Neural cell (in vitro differentiated cells): Measurements from ENCODE around the gene FIGNL2. TPM values are rescaled to one million over a fixed set of nuclear protein-coding genes. Genes with fewer than 3 reads are reported as not detected.

Experiments used
- H2AFZ ChIP-seq: fragments of 200-600, 300-800 bp; sonication (generic), shearing (Covaris generic); 2 replicates; pipeline ENCODE4 v1.6.0; 2014; ENCODE audit warnings: low read depth, mild to moderate bottlenecking, antibody characterized with exemption, low read length, moderate library complexity
- H3F3A ChIP-seq: fragments of 200-600 bp; shearing (Covaris generic); 2 replicates; pipeline ENCODE4 v1.6.1; 2016; ENCODE audit warnings: mild to moderate bottlenecking, moderate library complexity, mixed read lengths, antibody characterized with exemption, low read length; ENCODE audit not compliant: insufficient read depth, poor library complexity, severe bottlenecking
- H3K27ac ChIP-seq: fragments of 200-600, 300-800 bp; sonication (generic), shearing (Covaris generic); 2 replicates; pipeline ENCODE4 v1.5.1; 2014; ENCODE audit warnings: mild to moderate bottlenecking, low read length, moderate library complexity
- H3K27me3 ChIP-seq: fragments of 300-800, 200-600 bp; sonication (generic), shearing (Covaris generic); 2 replicates; pipeline ENCODE4 v1.6.0; 2014; ENCODE audit warnings: mild to moderate bottlenecking, low read depth, low read length, moderate library complexity; ENCODE audit not compliant: insufficient read depth
- H3K36me3 ChIP-seq: fragments of 300-800, 200-600 bp; sonication (generic), shearing (Covaris generic); 2 replicates; pipeline ENCODE4 v1.5.1; 2014; ENCODE audit warnings: mild to moderate bottlenecking, antibody characterized with exemption, low read length, moderate library complexity; ENCODE audit not compliant: insufficient read depth
- H3K4me2 ChIP-seq: fragments of 300-800, 200-600 bp; sonication (generic), shearing (Covaris generic); 2 replicates; pipeline ENCODE4 v1.6.0; 2014; ENCODE audit warnings: mild to moderate bottlenecking, low read length
- H3K4me3 ChIP-seq: fragments of 300-800, 200-600 bp; sonication (generic), shearing (Covaris generic); 2 replicates; pipeline ENCODE4 v1.5.1; 2014; ENCODE audit warnings: mild to moderate bottlenecking, low read length, moderate library complexity
- H3K79me2 ChIP-seq: fragments of 200-600 bp; shearing (Covaris generic); replicated peaks from 2 replicates; pipeline ENCODE4 v1.6.0; 2014; ENCODE audit warnings: mild to moderate bottlenecking, low read length, moderate library complexity; ENCODE audit not compliant: insufficient read depth
- H3K9ac ChIP-seq: fragments of 300-800, 200-600 bp; sonication (generic), shearing (Covaris generic); 2 replicates; pipeline ENCODE4 v1.6.1; 2016; ENCODE audit warnings: mild to moderate bottlenecking, low read length, mixed read lengths
- H3K9me2 ChIP-seq: fragments of 200-600 bp; shearing (Covaris generic); 2 replicates; pipeline ENCODE4 v1.6.1; 2016; ENCODE audit warnings: mild to moderate bottlenecking, low read length, mixed read lengths; ENCODE audit not compliant: insufficient read depth
- H3K9me3 ChIP-seq: fragments of 200-600, 300-800 bp; sonication (generic), shearing (Covaris generic); 2 replicates; pipeline ENCODE4 v1.6.1; 2016; ENCODE audit warnings: mild to moderate bottlenecking, mixed run types, low read length, moderate library complexity, mixed read lengths
- H4K20me1 ChIP-seq: fragments of 200-600 bp; shearing (Covaris generic); 2 replicates; pipeline ENCODE4 v1.6.1; 2016; ENCODE audit warnings: mild to moderate bottlenecking, mixed run types; ENCODE audit not compliant: insufficient read depth
- EP300 ChIP-seq: fragments of 450-650 bp; conservative IDR thresholded peaks from 2 replicates; pipeline ENCODE4 v1.6.1; 2014; ENCODE audit warnings: antibody characterized with exemption, mild to moderate bottlenecking, moderate library complexity; ENCODE audit not compliant: poor library complexity, severe bottlenecking
- EZH2 ChIP-seq: fragments of 200-600, 300-800 bp; shearing (Covaris generic), sonication (generic); IDR thresholded peaks from 2 replicates; pipeline ENCODE4 v1.6.1; 2014; ENCODE audit warnings: antibody characterized with exemption, low read length, borderline replicate concordance, mild to moderate bottlenecking; ENCODE audit not compliant: insufficient read depth, poor library complexity, severe bottlenecking
- MXI1 ChIP-seq: fragments of 450-650 bp; conservative IDR thresholded peaks from 2 replicates; pipeline ENCODE4 v1.6.1; 2014; ENCODE audit warnings: antibody characterized with exemption, mild to moderate bottlenecking; ENCODE audit not compliant: poor library complexity, severe bottlenecking
- POLR2AphosphoS5 ChIP-seq: IDR thresholded peaks from 2 replicates; pipeline ENCODE4 v1.6.1; 2012
- RAD21 ChIP-seq: fragments of 450-650 bp; conservative IDR thresholded peaks from 2 replicates; pipeline ENCODE4 v1.6.1; 2014; ENCODE audit warnings: antibody characterized with exemption, mild to moderate bottlenecking, moderate library complexity
- SMC3 ChIP-seq: fragments of 450-650 bp; conservative IDR thresholded peaks from 2 replicates; pipeline ENCODE4 v1.6.1; 2014; ENCODE audit warnings: antibody characterized with exemption, mild to moderate bottlenecking, moderate library complexity; ENCODE audit not compliant: poor library complexity
- TAF1 ChIP-seq: IDR thresholded peaks from 2 replicates; pipeline ENCODE4 v1.6.1; 2012; ENCODE audit warnings: low read depth
- polyA plus RNA-seq: library from polyadenylated mRNA; depleted of rRNA; stranded (reverse); fragments of >200 nt; gene quantifications from 2 replicates; pipeline ENCODE4 v1.2.3, GENCODE V29; 2014
- TF ChIP-seq, protein P1 (sequence below): IDR thresholded peaks from 2 replicates; pipeline ENCODE4 v1.6.1; 2012; ENCODE audit warnings: borderline replicate concordance
- TF ChIP-seq, protein P2 (sequence below): fragments of 450-650 bp; IDR thresholded peaks from 2 replicates; pipeline ENCODE4 v1.5.1; 2014; ENCODE audit warnings: antibody characterized with exemption, mild to moderate bottlenecking, moderate library complexity; ENCODE audit not compliant: poor library complexity, severe bottlenecking

The FIGNL2 gene
- polyA plus RNA-seq, 1 donor from 2014 or later = 0.21 TPM

- Histone ChIP-seq H2AFZ (no peak overlapping the region), H3K79me2 (no peaks in the 10 kb centered on the region), H3K36me3 (no peaks in the 10 kb centered on the region), H3K9me3 (no peaks in the 10 kb centered on the region), H3K27ac (no peak overlapping the region), H3K27me3 (peaks cover 16% of the 10 kb centered on the region), H3K4me2 (no peak overlapping the region), H3F3A (no peaks in the 10 kb centered on the region), H4K20me1 (no peaks in the 10 kb centered on the region), H3K9me2 (no peaks in the 10 kb centered on the region), H3K4me3 (no peak overlapping the region), H3K9ac (no peak overlapping the region)
- no peak for TF ChIP-seq POLR2AphosphoS5
- no peak for TF ChIP-seq EP300
- TF ChIP-seq SMC3 = no peak
- TF ChIP-seq, protein P1, sequence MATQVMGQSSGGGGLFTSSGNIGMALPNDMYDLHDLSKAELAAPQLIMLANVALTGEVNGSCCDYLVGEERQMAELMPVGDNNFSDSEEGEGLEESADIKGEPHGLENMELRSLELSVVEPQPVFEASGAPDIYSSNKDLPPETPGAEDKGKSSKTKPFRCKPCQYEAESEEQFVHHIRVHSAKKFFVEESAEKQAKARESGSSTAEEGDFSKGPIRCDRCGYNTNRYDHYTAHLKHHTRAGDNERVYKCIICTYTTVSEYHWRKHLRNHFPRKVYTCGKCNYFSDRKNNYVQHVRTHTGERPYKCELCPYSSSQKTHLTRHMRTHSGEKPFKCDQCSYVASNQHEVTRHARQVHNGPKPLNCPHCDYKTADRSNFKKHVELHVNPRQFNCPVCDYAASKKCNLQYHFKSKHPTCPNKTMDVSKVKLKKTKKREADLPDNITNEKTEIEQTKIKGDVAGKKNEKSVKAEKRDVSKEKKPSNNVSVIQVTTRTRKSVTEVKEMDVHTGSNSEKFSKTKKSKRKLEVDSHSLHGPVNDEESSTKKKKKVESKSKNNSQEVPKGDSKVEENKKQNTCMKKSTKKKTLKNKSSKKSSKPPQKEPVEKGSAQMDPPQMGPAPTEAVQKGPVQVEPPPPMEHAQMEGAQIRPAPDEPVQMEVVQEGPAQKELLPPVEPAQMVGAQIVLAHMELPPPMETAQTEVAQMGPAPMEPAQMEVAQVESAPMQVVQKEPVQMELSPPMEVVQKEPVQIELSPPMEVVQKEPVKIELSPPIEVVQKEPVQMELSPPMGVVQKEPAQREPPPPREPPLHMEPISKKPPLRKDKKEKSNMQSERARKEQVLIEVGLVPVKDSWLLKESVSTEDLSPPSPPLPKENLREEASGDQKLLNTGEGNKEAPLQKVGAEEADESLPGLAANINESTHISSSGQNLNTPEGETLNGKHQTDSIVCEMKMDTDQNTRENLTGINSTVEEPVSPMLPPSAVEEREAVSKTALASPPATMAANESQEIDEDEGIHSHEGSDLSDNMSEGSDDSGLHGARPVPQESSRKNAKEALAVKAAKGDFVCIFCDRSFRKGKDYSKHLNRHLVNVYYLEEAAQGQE = no peak
- TF ChIP-seq, protein P2, sequence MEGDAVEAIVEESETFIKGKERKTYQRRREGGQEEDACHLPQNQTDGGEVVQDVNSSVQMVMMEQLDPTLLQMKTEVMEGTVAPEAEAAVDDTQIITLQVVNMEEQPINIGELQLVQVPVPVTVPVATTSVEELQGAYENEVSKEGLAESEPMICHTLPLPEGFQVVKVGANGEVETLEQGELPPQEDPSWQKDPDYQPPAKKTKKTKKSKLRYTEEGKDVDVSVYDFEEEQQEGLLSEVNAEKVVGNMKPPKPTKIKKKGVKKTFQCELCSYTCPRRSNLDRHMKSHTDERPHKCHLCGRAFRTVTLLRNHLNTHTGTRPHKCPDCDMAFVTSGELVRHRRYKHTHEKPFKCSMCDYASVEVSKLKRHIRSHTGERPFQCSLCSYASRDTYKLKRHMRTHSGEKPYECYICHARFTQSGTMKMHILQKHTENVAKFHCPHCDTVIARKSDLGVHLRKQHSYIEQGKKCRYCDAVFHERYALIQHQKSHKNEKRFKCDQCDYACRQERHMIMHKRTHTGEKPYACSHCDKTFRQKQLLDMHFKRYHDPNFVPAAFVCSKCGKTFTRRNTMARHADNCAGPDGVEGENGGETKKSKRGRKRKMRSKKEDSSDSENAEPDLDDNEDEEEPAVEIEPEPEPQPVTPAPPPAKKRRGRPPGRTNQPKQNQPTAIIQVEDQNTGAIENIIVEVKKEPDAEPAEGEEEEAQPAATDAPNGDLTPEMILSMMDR = no peak
- no peak for TF ChIP-seq RAD21
- TF ChIP-seq TAF1 = no peak
- no peak for TF ChIP-seq MXI1
- no peak for TF ChIP-seq EZH2
These were observed 31.2 kb downstream of the FIGNL2 start for GRCh38 chr12:51817027-51817953.

DNA sequence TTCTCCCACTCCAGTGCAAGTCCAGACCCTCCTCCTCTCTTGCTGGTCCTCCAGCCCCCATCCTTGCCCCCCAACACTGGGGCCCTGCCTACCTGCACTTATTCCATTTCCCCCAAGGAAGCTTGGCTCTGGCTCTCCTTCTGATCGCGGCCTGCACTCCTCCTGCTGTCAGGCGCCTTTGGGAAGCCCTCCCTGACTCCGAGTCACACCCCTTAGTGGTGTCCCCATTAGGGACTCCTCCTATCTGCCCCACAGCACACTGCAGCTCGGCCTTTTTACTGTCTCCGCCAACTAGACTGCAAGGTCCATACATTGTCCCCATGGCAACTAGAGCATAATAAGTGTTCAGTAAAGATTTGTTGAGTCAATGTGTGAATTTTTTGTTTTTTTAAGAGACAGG lies 32.9 kb downstream of the FIGNL2 start:
- Histone ChIP-seq H3K9me3 (no peaks in the 10 kb centered on the region), H3K4me3 (no peak overlapping the region), H3K27ac (no peak overlapping the region)

More for the DNA sequence above, 32.9 kb downstream of the FIGNL2 start:
- TF ChIP-seq, protein P1 = no peak
- TF ChIP-seq SMC3 (no peak), POLR2AphosphoS5 (no peak), MXI1 (no peak), RAD21 (no peak), EZH2 (no peak)
- Histone ChIP-seq H3K9me2 (no peaks in the 10 kb centered on the region), H3K36me3 (no peaks in the 10 kb centered on the region), H3K79me2 (no peaks in the 10 kb centered on the region), H3K4me2 (no peak overlapping the region), H2AFZ (no peak overlapping the region), H4K20me1 (no peaks in the 10 kb centered on the region), H3F3A (no peaks in the 10 kb centered on the region), H3K27me3 (peaks cover 16% of the 10 kb centered on the region), H3K9ac (no peak overlapping the region)
